ENCODE results near the gene RAE1.

DNA sequence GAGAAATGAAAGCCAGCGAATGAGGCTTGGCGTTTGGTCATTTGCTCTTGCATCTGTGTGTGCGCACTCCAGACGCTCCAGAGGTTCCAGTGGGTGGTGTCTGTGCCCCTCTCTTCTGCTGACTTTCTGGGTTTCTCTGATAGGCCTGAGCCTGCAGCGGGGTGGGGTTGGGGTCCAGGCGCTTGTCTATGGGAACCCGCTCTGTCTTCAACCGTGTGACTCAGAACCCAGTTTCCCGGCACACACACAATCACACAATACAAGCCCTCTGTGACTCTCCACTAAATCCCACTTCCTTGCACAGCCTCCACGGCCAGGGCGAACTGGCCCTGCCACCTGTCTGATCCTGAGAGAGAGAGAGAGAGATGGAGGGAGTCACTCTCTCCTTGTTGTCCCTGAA lies 64.7 kb downstream of the RAE1 start:
- TF ChIP-seq CTCF (conservative IDR thresholded peaks at IDR 0.05; ENCODE audit: low read length) (no peak), EZH2phosphoT487 (IDR thresholded peaks at IDR 0.05; ENCODE audit: borderline replicate concordance) (no peak)
